ENCODE results near the gene HYLS1.
A peak's percentile ranks its signal among the peaks of the same experiment; 100 is the strongest.

HYLS1 gene

DNA sequence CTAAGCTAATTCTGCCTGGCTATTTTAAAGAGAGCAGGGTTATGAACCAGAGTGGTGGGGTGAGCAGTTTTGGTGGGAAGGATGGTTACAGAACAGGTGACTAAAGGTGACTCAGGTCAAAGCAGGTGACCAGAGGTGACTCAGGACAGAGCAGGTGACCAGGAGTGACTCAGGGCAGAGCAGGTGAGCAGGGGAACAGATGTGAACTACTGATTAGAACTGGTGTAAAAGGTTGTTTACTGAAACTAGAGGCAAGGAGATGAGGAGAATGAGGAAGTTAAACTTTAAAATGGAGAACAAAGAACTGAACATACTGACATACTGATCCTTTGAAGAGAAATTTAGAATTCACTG is 15.4 kb upstream of the HYLS1 start:
- TF ChIP-seq, protein P1, sequence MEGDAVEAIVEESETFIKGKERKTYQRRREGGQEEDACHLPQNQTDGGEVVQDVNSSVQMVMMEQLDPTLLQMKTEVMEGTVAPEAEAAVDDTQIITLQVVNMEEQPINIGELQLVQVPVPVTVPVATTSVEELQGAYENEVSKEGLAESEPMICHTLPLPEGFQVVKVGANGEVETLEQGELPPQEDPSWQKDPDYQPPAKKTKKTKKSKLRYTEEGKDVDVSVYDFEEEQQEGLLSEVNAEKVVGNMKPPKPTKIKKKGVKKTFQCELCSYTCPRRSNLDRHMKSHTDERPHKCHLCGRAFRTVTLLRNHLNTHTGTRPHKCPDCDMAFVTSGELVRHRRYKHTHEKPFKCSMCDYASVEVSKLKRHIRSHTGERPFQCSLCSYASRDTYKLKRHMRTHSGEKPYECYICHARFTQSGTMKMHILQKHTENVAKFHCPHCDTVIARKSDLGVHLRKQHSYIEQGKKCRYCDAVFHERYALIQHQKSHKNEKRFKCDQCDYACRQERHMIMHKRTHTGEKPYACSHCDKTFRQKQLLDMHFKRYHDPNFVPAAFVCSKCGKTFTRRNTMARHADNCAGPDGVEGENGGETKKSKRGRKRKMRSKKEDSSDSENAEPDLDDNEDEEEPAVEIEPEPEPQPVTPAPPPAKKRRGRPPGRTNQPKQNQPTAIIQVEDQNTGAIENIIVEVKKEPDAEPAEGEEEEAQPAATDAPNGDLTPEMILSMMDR (conservative IDR thresholded peaks at IDR 0.05; ENCODE audit: low read depth, low read length): no peak
- no peak overlapping the region for H3K4me3 ChIP-seq (ENCODE audit: low read depth, low read length)
- DNase-seq (ENCODE audit: low read depth): no peak

DNA sequence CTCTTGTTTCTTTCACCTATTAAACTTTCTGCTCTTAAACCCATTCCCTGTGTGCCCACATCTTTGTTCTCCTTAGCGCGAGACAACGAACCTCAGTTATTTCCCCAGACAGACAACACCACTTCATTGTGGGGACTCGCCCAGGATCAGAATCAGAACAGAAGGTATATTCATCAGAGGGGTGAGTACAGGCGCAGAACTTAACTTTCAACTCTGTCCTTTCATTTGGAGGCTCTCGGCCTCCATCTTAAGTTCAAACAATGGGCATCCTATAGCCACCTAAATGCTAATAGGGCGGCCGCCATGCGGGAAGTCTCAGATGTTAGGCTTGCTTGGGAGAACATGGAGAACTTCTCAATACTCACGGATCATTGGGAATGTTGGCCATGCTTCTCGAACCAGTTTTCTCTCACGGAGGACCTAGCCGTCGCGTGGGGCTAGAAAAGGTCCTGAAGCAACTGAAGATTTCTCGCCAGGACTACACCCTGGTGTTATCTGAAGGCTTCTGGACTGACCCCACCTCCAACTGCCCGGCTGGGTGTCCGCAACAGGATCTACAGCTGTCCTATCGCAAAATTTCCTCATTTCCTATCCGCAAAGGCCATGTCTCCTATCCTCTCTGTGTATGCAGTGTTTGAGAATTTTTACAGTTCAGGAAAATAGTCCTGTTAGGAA is 13.4 kb upstream of the HYLS1 start:
- DNase-seq (ENCODE audit: low read depth): no peak
- peak overlapping the region; percentile 25 for H3K4me3 ChIP-seq (ENCODE audit: low read depth, low read length)
- TF ChIP-seq, protein P1 (conservative IDR thresholded peaks at IDR 0.05; ENCODE audit: low read depth, low read length): no peak

DNA sequence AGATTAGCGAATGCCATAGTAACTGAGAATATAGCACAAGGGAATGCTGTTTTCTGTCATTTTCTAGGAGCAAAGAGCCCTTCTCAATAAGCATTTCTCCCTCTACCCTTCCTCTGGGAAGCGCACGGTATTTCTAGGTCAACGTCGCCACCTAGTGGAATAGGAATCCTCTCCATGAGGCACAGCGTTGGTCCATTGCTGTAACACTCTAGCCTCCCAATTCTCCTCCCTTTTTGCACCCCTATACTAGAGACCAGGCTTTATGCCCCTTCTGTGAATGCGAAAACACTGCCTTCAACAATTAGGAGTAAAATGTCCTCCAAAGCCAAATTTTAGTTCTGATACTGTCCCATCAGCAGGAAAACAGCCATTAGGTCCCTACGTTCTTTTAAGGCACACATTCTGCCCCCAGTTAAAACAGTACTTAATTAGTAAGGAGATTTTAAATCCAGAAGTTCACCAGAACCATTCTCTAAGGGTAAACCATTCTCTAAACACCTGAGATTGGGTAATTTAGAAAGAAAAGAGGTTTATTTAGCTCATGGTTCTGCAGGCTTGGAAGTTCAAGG is 12.8 kb upstream of the HYLS1 start:
- peak; percentile 85 for DNase-seq (ENCODE audit: low read depth)
- H3K4me3 ChIP-seq (ENCODE audit: low read depth, low read length): peak overlapping the region; percentile 25

DNA sequence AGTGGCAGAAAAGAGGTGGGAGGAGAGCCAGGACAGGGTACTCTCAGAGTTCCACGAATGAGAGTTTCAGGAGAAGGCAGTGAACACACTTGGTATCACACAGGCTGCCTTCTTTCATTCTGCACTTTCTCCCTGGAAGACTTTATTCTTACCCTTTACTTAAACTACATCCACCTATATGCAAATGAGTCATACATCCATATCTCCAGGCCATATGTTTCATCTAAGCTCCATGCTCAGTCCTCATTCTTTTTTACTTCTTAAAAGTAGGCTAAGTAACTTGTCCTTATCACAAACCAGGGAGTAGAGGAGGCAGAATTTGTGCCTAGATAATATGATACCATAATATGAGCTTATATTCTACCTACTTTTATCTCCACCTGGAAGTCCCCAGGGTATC is 6.2 kb upstream of the HYLS1 start:
- no peak for DNase-seq (ENCODE audit: low read depth)
- H3K4me3 ChIP-seq (ENCODE audit: low read depth, low read length): no peak overlapping the region
- TF ChIP-seq, protein P1 (conservative IDR thresholded peaks at IDR 0.05; ENCODE audit: low read depth, low read length): no peak

More for the DNA sequence above, 12.8 kb upstream of the HYLS1 start:
- TF ChIP-seq, protein P1 (conservative IDR thresholded peaks at IDR 0.05; ENCODE audit: low read depth, low read length): peak; percentile 89

DNA sequence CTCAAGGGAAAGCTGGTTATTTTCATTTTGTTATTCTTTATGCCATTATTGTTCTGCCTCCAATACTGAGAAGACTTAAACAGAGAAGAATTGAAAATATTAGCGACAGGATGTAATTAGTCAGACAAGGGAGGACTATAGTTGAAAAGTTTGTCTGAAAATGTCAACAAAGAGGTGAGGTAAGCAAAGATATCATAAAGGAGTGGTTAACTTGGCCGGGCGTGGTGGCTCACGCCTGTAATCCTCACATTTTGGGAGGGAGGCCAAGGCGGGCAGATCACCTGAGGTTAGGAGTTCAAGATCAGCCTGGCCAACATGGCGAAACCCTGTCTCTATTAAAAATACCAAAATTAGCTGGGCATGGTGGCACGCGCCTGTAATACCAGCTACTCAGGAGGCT is 4.1 kb upstream of the HYLS1 start:
- H3K4me3 ChIP-seq (ENCODE audit: low read depth, low read length): no peak overlapping the region
- DNase-seq (ENCODE audit: low read depth): no peak
- TF ChIP-seq, protein P1 (conservative IDR thresholded peaks at IDR 0.05; ENCODE audit: low read depth, low read length): no peak

DNA sequence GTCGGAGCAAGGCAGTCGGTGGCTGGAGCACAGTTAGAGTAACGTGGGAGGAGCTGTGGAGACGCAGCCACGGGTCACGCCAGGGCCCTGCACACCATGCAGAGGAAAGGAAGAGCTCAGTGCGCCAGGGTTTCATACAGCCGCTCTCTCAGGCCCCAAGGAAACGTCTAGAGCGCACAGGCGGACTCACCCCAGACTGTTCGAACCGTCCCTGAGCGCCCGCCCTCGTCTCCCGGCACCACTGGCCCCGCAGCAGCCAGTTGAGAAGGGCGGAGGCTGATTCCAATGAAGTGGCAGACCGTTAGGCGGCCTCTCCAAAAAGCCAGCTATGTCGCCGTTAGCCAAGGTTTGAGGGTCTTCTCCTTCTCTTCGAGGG is 483 bp upstream of the HYLS1 start:
- H3K4me3 ChIP-seq (ENCODE audit: low read depth, low read length): peak overlapping the region; percentile 98
- TF ChIP-seq, protein P1 (conservative IDR thresholded peaks at IDR 0.05; ENCODE audit: low read depth, low read length): no peak
- DNase-seq (ENCODE audit: low read depth): peak; percentile 32

All from choroid plexus epithelial cell (primary cell).